C4-2B (cell line): ENCODE data around the gene ASB15.
A peak's percentile ranks its signal among the peaks of the same experiment; 100 is the strongest.

Source experiments
- H3K27ac ChIP-seq: fragments of 450-650 bp; 2 replicates; pipeline ENCODE4 v1.5.1; 2017
- ZFX ChIP-seq: fragments of 450-650 bp; IDR thresholded peaks from 2 replicates; pipeline ENCODE4 v1.6.1; 2017
- TF ChIP-seq, protein P1 (sequence below): fragments of 450-650 bp; conservative IDR thresholded peaks from 2 replicates; pipeline ENCODE4 v1.5.1; 2017; ENCODE audit warnings: mild to moderate bottlenecking

ASB15 gene

DNA sequence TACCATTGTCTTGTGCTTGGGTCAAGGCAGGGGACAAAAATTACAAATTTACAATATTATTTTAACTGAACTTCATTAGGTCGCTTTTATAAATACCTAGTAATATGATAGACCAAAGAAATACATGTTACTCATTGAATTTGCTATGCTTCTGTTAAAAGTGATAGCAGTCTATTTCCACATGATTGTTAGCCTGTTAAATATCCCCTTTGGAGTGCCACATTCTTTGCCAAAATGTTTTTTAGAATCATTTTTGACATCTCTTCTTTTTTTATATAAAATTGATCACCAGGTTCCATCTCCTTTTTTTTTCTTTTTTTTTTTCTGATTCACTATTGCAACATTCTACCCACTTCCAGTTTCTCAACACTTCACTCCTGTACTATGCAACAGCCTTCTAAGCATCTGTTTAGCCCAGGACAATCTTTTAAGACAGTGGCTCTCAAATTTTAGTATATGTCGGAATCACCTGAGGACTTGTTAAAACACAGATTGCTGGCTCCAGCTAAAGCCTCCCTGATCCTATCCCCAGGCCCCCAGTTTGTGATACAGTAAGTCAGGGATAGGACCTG lies 27.6 kb upstream of the ASB15 start:
- no peak overlapping the region for H3K27ac ChIP-seq
- no peak for TF ChIP-seq ZFX
- TF ChIP-seq, protein P1, sequence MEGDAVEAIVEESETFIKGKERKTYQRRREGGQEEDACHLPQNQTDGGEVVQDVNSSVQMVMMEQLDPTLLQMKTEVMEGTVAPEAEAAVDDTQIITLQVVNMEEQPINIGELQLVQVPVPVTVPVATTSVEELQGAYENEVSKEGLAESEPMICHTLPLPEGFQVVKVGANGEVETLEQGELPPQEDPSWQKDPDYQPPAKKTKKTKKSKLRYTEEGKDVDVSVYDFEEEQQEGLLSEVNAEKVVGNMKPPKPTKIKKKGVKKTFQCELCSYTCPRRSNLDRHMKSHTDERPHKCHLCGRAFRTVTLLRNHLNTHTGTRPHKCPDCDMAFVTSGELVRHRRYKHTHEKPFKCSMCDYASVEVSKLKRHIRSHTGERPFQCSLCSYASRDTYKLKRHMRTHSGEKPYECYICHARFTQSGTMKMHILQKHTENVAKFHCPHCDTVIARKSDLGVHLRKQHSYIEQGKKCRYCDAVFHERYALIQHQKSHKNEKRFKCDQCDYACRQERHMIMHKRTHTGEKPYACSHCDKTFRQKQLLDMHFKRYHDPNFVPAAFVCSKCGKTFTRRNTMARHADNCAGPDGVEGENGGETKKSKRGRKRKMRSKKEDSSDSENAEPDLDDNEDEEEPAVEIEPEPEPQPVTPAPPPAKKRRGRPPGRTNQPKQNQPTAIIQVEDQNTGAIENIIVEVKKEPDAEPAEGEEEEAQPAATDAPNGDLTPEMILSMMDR: no peak

DNA sequence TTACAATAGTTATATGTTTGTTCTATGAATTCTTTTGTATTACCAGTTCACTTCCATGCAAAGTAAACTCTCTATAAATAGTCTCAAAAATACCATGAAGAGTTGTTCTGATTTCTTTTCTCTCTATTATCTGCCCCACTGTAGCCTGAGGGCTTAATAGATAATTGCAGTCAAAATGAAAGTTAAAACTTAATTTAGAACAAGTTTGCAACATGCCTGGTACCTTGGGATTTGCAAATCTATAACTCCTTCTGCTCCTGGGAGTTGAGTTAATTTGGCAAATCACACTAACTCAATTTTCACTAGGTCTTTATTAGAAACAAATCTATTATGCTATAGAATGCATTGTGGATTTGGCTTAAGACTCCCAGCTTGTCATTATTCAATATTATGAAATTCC lies 22.2 kb upstream of the ASB15 start:
- no peak overlapping the region for H3K27ac ChIP-seq
- TF ChIP-seq, protein P1: no peak
- TF ChIP-seq ZFX: no peak

DNA sequence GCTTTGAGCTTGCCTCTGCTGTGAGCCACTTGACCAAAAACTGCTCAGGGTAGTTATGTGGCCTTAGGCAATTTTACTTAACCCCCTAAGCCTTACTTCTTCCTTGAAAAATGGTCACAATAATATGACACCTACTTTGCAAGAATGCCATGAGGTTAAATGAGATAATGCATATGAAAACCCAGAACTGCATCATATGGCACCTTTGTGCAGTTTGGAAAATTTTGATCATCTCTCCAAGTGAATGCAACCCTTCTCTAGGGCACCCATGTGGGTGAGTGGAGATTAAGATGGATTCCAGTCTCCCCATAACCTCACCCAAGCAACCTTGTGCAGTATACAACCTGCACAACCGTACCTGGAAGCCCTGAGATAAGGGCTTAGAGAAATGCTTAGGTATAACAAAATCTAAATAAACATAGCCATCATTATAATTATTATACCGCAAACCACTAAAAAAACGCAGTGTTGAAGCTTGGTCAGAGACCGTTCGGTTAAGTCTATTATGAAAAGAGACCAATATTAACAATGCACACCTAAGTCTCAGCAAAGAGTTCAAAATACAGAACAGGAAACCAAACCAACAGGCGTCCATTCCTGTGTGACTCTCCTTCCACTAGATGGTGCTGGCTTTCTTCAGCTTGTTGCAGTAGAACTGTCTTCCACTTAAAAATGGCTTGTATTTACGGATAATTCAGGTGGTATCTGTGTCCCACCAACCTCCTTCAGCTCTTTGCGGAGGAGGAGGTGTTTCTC lies 21.0 kb upstream of the ASB15 start:
- TF ChIP-seq, protein P1: peak; percentile 90
- TF ChIP-seq ZFX: no peak
- H3K27ac ChIP-seq: no peak overlapping the region

DNA sequence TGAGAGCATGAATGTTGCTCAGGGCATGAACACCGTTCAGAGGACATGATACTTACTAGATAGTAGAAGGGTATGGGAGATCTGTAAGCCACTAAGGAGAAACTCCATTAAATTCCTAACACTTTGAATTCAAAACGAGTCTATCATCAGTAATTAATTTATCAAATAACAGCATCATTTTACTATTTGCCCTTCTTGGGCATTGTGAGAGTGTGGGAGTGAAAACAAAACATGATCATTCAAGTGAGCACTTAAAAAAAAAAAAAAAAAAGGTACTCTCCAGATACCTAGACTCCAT lies 20.5 kb upstream of the ASB15 start:
- TF ChIP-seq, protein P1: peak; percentile 53
- TF ChIP-seq ZFX: no peak
- no peak overlapping the region for H3K27ac ChIP-seq

DNA sequence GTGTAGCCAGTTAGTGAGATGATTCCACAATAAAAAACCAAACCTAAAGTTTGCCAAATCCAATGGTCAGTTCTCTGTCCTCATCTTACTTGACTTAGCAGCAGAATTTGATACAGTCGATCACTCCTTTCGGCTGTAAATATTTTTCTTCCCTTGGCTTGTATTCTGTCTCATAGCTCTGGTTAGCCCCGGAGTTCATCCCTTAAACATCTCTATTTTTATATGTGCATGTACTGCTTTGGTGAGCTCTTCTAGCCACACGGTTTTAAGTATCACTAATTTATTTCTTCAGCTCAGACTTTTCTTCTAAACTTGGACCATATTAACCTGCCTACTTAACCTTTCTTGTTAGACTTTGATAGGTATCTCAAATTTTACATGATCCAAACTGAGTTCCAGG lies 17.8 kb upstream of the ASB15 start:
- no peak overlapping the region for H3K27ac ChIP-seq
- no peak for TF ChIP-seq ZFX
- TF ChIP-seq, protein P1: no peak

DNA sequence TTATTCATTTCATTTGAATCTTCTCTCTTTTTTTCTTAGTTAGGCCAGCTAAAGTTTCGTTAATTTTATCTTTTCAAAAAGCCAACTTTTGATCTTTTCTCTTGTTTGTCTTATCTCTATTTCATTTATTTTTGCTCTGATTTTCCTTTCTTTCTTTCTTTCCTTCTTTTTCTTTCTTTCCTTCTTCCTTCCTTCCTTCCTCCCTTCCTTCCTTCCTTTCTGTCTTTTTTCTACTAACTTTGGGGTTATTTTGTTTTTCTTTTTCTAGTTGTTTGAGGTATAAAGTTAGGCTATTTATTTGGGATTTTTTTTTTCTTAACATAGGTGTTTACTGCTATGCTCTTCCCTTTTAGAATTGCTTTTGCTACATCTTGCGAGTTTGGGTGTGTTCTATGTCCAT lies 13.2 kb upstream of the ASB15 start:
- TF ChIP-seq, protein P1: no peak
- no peak for TF ChIP-seq ZFX
- no peak overlapping the region for H3K27ac ChIP-seq

DNA sequence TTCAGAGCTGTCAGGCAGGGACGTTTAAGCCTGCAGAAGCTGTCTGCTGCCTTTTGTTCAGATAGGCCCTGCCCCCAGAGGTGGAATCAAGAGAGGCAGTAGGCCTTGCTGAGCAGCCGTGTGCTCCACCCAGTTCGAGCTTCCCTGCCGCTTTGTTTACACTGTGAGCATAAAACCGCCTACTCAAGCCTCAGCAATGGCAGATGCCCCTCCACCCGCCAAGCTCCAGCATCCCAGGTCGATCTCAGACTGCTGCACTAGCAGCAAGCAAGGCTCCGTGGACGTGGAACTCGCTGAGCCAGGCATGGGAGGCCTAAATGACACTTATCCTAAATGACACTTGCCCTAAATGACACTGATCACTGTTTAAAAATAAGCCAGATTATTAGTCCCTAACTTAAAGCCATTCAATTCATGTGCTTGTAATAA lies 6.8 kb upstream of the ASB15 start:
- no peak for TF ChIP-seq ZFX
- TF ChIP-seq, protein P1: no peak
- H3K27ac ChIP-seq: no peak overlapping the region
